OCI-LY1 (cell line): ENCODE measurements around the gene PXYLP1.

ENCODE experiments used
- CTCF ChIP-seq: fragments of 200-600 bp; sonication (generic), shearing (Covaris generic); IDR thresholded peaks from 2 replicates; pipeline ENCODE4 v1.5.1; 2017; ENCODE audit warnings: mild to moderate bottlenecking, antibody characterized with exemption, low read length, moderate library complexity, mixed read lengths
- EZH2 ChIP-seq: fragments of 200-600 bp; sonication (generic), shearing (Covaris generic); IDR thresholded peaks from 2 replicates; pipeline ENCODE4 v1.8.0; 2017; ENCODE audit warnings: borderline replicate concordance, mixed run types, mild to moderate bottlenecking, antibody characterized with exemption, low read length, moderate library complexity, mixed read lengths

- no peak for TF ChIP-seq CTCF
- no peak for TF ChIP-seq EZH2
Observed at GRCh38 chr3:141227752-141228151, 3.9 kb upstream of the PXYLP1 start.
